Gastroesophageal sphincter (tissue), 3 donors: ENCODE measurements around the gene PIGL.

Source experiments
- CTCF ChIP-seq, 4 experiments: fragments of 200-600 bp in 2 of 4; fragments of 450-650 bp in 2 of 4; sonication (generic) in 1 of 4; IDR thresholded peaks; one replicate each; pipeline ENCODE4 v1.5.1; 2017 to 2019; ENCODE audit warnings: antibody characterized with exemption in 4 of 4, mild to moderate bottlenecking in 2 of 4, moderate library complexity in 2 of 4
- EP300 ChIP-seq: sonication (generic); formaldehyde crosslinking; IDR thresholded peaks from one replicate; pipeline ENCODE4 v1.6.1; 2017; ENCODE audit warnings: antibody characterized with exemption, mild to moderate bottlenecking
- POLR2A ChIP-seq, 2 donors: fragments of 450-650 bp; IDR thresholded peaks; one replicate each; pipeline ENCODE4 v1.6.1; 2017; ENCODE audit warnings: antibody characterized with exemption in 2 of 2, mild to moderate bottlenecking in 2 of 2, moderate library complexity in 1 of 2
- POLR2AphosphoS5 ChIP-seq: sonication (generic); formaldehyde crosslinking; IDR thresholded peaks from one replicate; pipeline ENCODE4 v1.6.1; 2017; ENCODE audit warnings: antibody characterized with exemption

- TF ChIP-seq CTCF (IDR thresholded peaks at IDR 0.05) (peak in 3 of 4 experiments; percentile 43 to 49 (median 47)), POLR2AphosphoS5 (peak; percentile 85), EP300 (no peak), POLR2A (IDR thresholded peaks at IDR 0.05) (peak; percentile 73 to 86)
Measured at GRCh38 chr17:16215273-16215964, 1.6 kb upstream of the PIGL start, which contains the start of gene NCOR1.
